Measurements from ENCODE around the gene PRPSAP1.

Gene PRPSAP1

GRCh38 chr17:76353599-76354316 lies at the start of gene PRPSAP1:
PRPSAP1 (minus strand) TSS chr17:76353916; CDS start chr17:76353703, 213 bp downstream.
- peak; percentile 81 to 88 for DNase-seq

GRCh38 chr17:76402711-76403110 lies 49.0 kb upstream of the PRPSAP1 start:
- DNase-seq = no peak

- no peak for DNase-seq
Observed at GRCh38 chr17:76399175-76400172, 45.8 kb upstream of the PRPSAP1 start.

GRCh38 chr17:76398523-76399174 lies 44.9 kb upstream of the PRPSAP1 start:
- no peak for DNase-seq

- peak; percentile 78 to 85 for DNase-seq
Observed at GRCh38 chr17:76397687-76398522, 44.2 kb upstream of the PRPSAP1 start.

GRCh38 chr17:76397184-76397583 lies 43.5 kb upstream of the PRPSAP1 start:
- DNase-seq = no peak

- DNase-seq = no peak
Observed at GRCh38 chr17:76395980-76396379, 42.3 kb upstream of the PRPSAP1 start.

- DNase-seq = no peak
Observed at GRCh38 chr17:76394166-76394565, 40.5 kb upstream of the PRPSAP1 start.

GRCh38 chr17:76391200-76391715 lies 37.5 kb upstream of the PRPSAP1 start:
- DNase-seq = no peak

- no peak for DNase-seq
Observed at GRCh38 chr17:76390003-76390421, 36.3 kb upstream of the PRPSAP1 start.

GRCh38 chr17:76388966-76389888 lies 35.5 kb upstream of the PRPSAP1 start:
- no peak for DNase-seq

- no peak for DNase-seq
Observed at GRCh38 chr17:76386966-76387765, 33.5 kb upstream of the PRPSAP1 start.

- peak; percentile 83 to 89 for DNase-seq
Observed at GRCh38 chr17:76385892-76386786, 32.4 kb upstream of the PRPSAP1 start.

- peak; percentile 23 to 65 for DNase-seq
Observed at GRCh38 chr17:76384987-76385891, 31.5 kb upstream of the PRPSAP1 start.

GRCh38 chr17:76384222-76384986 lies 30.7 kb upstream of the PRPSAP1 start, which contains the start of gene SPHK1:
SPHK1 (plus strand) TSS chr17:76384609; CDS start chr17:76385645, 1,036 bp downstream.
- peak; percentile 49 to 65 for DNase-seq

- peak; percentile 28 to 54 for DNase-seq
Observed at GRCh38 chr17:76383546-76384221, 30.0 kb upstream of the PRPSAP1 start.

Data from CD4-positive, alpha-beta T cell treated with Interferon alpha-2 for 1 hour (primary cell).